OCI-LY7 (cell line): Measurements from ENCODE around the gene LPP.

ENCODE experiments used
- EZH2phosphoT487 ChIP-seq: fragments of 200-600 bp; sonication (generic); IDR thresholded peaks from 2 replicates; pipeline ENCODE4 v1.6.1; 2018; ENCODE audit warnings: low read depth, borderline replicate concordance, mild to moderate bottlenecking, mixed run types, antibody characterized with exemption, low read length, moderate library complexity, mixed read lengths
- TF ChIP-seq, protein P1 (sequence below): fragments of 200-600 bp; sonication (generic); conservative IDR thresholded peaks from 2 replicates; pipeline ENCODE4 v1.5.1; 2014; ENCODE audit warnings: mild to moderate bottlenecking, antibody characterized with exemption, low read length, moderate library complexity, mixed read lengths

DNA sequence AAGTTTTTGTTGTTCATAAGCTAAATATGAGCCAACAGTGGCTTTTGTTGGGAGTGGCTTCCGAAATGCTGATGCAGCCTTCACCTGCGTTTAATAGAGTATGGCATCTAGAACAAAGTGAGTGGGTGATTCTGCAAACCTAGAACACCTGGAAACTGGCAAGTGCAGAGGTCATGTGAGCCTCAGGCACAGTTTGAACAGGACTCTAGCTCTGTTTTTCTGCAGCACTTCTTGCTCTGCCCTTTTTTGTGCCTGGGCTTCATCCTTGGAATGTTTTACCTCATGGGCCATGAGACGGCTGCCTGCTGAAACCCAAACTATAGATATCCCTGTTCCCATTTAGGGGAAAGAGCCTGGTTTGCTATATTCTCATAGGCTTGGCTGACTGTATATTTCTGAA lies 73.5 kb downstream of the LPP start:
- TF ChIP-seq, protein P1, sequence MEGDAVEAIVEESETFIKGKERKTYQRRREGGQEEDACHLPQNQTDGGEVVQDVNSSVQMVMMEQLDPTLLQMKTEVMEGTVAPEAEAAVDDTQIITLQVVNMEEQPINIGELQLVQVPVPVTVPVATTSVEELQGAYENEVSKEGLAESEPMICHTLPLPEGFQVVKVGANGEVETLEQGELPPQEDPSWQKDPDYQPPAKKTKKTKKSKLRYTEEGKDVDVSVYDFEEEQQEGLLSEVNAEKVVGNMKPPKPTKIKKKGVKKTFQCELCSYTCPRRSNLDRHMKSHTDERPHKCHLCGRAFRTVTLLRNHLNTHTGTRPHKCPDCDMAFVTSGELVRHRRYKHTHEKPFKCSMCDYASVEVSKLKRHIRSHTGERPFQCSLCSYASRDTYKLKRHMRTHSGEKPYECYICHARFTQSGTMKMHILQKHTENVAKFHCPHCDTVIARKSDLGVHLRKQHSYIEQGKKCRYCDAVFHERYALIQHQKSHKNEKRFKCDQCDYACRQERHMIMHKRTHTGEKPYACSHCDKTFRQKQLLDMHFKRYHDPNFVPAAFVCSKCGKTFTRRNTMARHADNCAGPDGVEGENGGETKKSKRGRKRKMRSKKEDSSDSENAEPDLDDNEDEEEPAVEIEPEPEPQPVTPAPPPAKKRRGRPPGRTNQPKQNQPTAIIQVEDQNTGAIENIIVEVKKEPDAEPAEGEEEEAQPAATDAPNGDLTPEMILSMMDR = no peak
- TF ChIP-seq EZH2phosphoT487 = no peak
